Ammon's horn (tissue), 1 donor: ENCODE data around the gene SYPL2.

Experiments
- DNase-seq: peaks from one replicate; pipeline ENCODE4 v3.0.0-alpha.2; 2016; ENCODE audit warnings: low spot score

Gene SYPL2

DNA sequence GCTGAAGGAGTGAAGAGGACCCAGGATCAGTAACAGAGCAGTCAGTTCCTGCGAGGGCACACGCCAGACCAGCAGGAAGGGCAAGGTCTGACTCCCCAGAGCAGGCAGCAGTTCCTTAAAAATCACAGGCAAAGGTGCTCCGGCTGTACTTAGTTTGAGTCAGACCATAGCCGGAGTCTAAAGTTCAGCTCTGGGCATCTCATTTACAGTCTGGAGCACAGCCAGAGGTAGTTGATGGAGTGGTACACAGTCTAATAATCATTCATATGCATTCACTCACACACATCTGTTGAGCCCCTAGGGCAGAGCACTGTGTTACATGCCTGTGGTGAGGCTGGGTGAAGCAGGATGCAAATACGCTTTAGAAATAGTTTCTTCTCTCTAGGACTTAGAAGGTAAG, 50.5 kb downstream of the SYPL2 start:
- no peak for DNase-seq

DNA sequence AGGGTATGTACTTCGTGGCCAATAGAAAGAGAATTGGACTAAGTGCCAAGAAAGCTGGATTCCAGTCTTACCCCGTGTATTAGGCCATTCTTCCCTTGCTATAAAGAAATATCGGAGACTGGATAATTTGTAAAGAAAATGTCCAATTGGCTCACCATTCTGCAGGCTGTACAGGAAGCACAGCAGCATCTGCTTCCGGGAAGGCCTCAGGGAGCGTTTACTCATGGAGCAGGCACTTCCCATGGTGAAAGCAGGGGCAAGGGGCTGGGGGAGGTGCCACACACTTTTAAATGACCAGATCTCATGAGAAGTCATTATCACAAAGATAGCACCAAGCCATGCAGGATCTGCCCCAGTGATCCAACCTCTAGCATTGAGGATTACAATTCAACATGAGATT, 51.0 kb downstream of the SYPL2 start:
- DNase-seq: no peak

DNA sequence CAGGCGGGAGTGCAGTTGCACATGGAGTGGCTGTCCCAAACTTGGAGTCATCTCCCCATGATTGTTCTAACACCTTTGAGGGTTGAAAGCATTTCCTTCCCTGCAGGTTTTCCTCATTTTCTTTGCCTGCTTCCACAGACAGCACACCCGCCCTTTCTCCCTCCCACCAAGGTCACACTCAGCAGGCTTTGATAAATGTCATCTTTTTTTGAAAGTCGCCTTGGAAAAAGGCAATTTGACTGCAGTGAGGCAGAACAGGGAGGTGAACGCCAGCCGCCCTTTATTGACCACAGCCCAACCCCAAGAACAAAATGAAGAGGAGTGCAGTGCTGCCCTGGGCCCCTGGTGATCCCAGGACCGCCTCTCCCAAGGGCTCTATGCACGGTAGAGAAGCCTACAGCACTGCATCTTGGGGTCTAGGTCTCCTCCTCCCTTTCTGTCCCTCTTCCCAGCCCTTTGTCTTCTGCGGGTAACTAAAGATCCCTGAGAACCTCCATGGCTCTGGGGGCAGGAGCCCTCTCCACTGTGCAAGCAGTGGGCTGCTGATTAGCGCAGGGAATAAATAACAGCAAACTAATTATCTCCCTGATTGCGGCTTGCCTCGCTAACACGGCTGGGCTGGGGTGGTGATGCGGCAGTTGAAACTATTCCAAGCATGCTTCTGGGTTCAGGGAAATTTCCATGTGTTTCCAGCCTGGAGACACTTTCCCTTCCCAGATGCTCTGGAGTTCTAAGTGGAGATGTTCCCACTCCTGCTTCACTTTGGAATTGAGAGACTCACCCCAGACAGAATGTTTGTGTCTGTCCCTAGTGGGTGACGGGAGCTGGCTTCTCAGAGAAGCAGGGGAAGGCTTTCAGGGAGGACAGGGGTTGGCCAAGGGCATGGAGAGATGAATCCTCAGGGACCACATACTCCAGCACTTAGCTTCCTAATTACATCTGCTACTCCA, 54.9 kb downstream of the SYPL2 start:
- no peak for DNase-seq

DNA sequence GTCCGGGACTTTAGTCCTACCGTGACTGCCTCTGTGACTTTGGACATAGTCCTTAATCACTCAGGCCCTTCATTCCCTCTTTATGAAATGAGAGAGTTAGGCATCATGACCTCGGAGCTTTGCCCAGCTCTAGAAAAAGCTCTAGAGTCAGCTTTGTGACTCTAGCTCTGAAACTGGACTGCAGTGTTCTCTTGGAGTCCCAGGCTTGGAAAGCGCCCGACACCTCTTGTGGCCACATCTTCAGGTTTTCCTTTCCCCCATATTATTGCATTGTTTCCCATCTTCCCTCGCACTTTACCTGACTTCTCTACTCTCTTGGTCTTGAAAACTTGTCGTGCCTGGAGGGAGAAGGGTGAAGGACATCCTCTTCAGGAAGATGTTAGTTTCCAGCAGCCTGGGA, 55.7 kb downstream of the SYPL2 start:
- DNase-seq: no peak

DNA sequence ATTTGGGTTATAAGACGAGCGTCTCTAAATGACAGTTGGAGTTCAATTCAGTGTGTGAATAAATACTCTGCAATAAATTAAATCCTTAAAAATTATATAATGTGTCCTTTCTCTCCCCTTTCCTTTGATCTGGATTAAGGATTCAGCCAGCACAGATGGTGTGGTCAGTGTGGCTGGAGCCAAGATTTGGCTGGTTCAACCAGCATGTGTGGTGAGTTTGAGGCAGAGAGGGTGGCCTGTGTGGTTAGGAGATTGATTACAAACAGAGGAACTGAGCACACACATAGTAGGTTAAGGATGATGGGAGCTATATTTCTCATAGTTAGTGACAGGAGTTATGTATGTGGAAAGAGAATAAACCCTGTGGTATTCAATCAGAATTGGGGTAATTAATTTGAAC, 57.4 kb downstream of the SYPL2 start:
- no peak for DNase-seq

DNA sequence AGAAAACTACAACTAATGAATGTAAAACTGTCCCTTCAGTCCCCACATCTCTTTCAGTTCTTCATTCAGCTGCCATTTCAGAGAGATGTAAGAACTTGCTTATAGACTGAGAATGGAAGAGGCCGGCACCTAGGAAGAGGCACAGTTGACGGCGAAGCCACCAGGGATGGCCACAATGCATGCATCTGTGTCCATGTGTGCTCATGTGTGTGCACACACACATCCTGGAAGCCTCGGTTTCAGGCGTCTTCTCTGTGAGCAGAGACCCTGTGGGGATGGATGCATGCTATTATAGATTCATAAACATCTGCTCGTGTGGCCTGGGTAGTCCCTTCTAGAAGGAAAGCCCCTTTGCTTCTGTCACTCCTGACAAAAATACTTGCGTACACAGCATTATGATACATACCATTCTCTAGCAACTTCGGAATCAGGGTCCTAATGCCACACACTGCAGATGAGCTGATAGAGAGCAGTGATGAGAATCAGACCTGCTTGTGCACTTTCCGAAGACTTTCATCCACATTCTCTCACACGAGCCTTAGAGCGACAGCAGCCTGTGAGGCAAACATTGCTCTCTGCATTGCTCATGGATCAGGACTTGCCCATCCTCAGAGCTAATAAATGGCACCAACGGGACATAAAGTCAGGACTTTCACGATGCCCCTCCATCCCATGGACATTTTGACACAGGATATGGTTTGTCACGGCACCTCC, 60.9 kb downstream of the SYPL2 start:
- DNase-seq: no peak

DNA sequence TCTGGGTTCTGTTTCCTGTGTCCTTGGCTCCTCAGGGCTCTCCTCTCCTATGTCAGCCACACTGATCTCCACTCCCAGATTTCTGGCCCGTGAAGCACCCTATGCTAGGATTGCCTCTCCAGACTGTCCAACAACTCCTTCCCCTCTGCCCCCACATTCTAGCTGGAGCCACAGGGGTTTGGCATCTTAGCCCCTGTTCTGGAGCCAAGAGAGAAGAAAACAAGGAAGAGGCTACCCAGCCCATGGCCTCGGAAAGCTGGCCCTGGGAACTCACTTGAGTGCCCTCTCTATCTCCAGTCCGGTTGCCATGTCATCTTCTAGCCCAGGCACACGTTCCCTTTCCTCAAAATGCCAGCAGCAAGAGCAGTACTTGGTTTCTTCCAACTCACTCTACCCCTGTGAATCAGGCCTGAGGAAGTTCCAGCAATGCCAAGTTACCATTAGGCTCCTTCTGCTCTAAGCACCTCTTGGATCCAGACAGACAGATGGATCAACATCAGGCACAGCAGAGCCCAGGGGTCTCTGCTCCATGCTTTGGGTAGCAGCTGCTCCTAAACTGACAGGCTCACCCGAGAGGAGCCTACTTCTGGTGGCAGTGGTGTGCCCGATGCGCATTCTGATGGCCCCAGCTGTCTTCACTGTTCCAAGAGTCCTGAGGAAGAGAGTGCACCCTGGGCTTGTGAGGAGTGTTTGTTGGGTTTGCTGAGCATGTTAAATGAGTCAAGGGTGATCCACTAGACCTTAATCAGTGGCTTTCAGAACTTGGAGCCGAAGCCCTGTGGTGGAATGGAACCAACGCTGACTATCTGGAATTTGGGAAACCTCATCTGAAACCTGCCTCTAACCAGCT, 61.7 kb downstream of the SYPL2 start:
- no peak for DNase-seq

DNA sequence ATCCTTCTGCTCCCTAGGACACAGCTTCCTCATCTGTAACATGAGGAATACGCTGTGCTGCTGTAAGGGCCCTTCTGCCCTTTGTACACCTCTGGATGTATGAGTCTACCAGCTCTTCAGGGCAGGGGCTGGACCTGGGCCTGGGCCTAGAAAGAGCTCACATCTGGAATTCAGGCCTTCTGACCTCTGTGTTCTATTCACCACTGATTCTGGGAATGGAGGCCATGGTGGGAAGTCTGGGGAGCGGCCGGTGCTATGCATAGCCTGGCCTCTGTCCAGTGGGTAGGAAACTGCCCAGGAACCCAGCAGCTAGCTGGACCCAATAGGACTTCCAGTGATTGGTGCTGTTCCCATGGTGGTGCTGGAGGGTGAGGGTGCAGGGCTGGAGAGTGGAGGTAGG, 62.4 kb downstream of the SYPL2 start:
- DNase-seq: no peak

DNA sequence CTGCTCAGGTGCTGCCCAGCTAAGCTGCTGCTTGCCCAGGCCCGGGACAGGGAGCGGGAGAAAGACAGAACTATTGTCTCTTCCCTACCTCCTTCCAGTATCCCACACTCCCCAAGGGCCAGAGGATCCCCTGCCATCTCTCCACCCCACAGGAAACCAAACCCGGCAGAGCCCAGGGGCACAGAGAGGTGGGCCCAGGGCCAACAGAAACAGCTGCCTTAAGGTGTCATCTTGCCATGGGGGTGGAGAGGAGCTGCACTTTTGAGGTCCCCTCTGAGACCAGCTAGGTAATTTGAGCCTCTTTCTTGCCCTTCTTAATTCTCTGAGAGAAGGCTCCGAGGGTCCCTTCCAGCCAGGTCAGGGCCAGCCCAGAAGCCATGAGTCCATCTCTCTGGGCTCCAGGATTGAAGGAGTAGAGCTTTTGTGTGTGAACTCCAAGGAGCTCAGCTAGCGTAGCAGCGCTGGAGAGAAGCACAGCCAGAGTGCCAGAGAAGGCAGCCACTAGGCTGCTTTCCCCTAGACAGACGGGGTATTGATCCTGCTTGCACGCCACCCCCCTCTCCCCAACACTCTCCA, 63.6 kb downstream of the SYPL2 start:
- no peak for DNase-seq

DNA sequence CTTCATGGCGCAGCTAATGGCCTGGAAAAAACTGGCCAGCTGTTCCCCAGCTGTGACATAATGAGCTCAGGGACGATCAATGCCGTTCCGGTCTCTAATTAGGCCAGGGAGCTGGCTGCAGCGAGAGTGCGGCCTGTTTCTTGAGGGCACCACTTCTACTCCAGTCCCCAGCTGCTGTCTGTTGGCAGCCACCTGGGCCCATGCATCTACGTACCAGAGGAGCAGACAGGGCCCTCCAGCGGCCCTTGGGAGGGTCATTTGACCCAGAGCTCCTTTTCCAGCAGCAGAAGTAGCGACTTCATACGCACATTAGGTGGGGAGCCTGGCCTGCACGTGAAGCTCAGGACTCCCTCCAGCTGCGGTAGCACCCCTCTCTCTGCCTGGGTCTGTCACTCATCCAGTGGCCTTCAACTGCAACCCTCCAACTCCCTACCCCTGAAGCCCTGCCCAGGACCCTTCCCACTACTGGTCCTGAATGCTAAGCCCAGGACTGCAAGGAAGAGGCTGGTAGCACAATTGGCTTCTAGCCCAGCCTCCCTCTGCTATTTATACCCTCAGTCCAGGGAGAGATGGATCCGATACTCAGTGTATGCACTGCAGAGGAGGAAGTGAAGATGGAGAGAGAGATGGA, 64.2 kb downstream of the SYPL2 start:
- DNase-seq: peak; percentile 58

DNA sequence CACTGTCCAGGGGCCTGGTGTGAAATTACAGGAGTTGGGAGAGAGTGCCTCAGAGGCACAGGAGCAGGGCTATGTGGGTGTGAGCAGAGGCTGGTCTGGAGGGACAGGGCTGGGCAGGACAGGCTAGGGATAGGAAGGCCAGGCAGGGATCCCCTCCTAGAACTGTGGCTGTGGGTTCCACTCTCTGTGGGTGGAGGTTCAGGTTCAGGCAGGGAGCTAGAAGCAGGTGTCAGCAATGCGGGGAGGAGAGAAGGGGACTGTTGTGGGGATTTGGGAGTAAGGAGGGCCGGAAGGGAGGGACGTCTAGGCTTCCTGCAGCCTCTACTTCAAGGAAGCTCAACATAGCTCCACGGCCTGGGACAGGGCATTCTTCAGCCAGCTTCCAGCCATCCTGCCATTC, 65.0 kb downstream of the SYPL2 start:
- no peak for DNase-seq
